ENCODE data around the gene SUPT16H.
A peak's percentile ranks its signal among the peaks of the same experiment; 100 is the strongest.
"Not testable (repeated sequence)": the region's sequence is repeated elsewhere in the genome, so short reads cannot be mapped to it uniquely, and the experiment has no call there.

Gene SUPT16H

GRCh38 chr14:21367582-21368144, 16.2 kb downstream of the SUPT16H start:
- DNase-seq (ENCODE audit: low read depth in 2 of 2): no peak

DNA sequence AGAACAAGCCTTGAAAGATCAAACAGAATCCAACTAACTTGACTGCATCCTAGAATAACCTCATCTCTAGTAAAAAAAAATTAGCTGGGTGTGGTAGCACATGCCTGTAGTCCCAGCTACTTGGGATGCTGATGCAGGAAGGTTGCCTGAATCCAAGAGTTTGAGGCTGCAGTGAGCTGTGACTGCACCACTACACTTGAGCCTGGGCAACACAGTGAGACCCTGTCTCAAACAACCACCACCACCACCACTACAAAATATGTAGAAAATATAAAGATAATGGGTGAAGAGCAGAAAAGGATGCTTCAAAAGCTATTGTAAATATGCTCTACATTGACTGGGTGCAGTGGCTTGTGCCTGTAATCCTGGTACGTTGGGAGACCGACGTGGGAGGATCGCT, 27.3 kb downstream of the SUPT16H start:
- no peak for DNase-seq (ENCODE audit: low read depth in 2 of 2)

DNA sequence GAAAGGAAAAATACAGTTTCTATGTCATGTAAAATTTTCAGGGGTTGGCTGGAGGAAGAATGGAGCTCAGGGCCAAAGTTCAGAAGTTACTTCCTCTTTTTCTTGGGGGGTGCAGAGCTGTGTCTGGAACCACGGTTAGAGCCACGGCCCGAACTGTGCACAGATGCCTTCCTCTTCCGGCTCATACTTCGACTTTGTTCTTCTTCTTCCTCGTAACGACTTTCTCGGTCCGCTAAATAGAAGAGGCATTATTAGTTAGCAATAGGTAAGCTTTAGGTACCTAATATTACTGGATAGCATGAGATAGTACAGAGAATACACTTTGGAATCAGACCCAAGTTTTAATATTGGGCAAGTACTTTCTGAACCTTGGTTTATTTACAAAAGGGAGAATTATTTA, 31.2 kb downstream of the SUPT16H start:
- no peak for DNase-seq (ENCODE audit: low read depth in 2 of 2)

GRCh38 chr14:21350539-21350938, 33.3 kb downstream of the SUPT16H start:
- no peak for DNase-seq (ENCODE audit: low read depth in 2 of 2)

DNA sequence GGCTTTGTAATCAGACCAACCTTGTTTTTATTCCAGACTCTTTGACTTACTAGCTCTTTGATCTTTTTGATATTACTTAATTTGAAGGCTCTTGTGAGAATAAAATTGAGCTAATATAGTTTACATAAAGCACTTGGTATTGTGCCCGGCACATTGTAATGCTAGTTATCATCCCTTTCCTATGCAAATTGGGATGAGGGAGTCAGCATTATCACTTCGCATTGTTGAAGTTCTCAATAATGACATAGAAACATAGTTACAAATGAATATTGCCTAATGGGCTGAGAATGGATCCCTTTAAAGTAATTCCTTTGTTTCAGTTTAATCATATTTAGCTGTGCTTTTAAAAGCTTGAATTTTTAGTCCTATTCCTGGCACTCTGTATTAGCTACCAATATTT, 36.6 kb downstream of the SUPT16H start:
- DNase-seq (ENCODE audit: low read depth in 2 of 2): no peak

- DNase-seq (ENCODE audit: low read depth in 2 of 2): no peak
These were observed 37.2 kb downstream of the SUPT16H start for GRCh38 chr14:21346532-21347135.

DNA sequence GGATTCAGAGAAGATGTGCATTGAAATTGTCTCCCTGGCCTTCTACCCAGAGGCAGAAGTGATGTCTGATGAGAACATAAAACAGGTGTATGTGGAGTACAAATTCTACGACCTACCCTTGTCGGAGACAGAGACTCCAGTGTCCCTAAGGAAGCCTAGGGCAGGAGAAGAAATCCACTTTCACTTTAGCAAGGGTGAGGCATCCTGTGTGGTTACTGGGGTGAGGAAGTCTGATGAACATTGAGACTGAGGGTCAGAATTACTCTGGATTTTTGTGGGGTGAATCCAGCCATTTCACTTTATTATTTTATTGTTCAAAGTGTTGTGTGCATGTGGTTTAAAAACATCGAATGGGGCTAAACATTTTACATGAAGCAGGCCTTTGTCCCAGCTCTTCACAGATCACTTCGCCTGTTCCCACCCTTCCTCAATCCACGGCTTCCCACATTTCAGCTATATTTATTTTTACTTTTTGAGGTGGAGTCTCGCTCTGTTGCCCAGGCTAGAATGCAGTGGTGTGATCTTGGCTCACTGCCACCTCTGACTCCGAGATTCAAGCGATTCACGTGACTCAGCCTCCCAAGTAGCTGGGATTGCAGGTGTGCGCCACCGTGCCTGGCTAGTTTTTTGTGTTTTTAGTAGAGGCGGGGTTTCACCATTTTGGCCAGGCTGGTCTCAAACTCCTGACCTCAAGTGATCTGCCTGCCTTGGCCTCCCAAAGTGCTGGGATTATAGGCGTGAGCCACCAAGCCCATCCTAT, 40.6 kb downstream of the SUPT16H start:
- DNase-seq (ENCODE audit: low read depth in 2 of 2): no peak

GRCh38 chr14:21334202-21334906, 49.5 kb downstream of the SUPT16H start:
- DNase-seq (ENCODE audit: low read depth in 2 of 2): no peak

- DNase-seq (ENCODE audit: low read depth in 2 of 2): no peak
These were observed 50.9 kb downstream of the SUPT16H start for GRCh38 chr14:21332950-21333349.

- DNase-seq (ENCODE audit: low read depth in 2 of 2): no peak
These were observed 56.8 kb downstream of the SUPT16H start for GRCh38 chr14:21326972-21327371.

GRCh38 chr14:21322716-21323115, 61.1 kb downstream of the SUPT16H start:
- DNase-seq (ENCODE audit: low read depth in 2 of 2): no peak

DNA sequence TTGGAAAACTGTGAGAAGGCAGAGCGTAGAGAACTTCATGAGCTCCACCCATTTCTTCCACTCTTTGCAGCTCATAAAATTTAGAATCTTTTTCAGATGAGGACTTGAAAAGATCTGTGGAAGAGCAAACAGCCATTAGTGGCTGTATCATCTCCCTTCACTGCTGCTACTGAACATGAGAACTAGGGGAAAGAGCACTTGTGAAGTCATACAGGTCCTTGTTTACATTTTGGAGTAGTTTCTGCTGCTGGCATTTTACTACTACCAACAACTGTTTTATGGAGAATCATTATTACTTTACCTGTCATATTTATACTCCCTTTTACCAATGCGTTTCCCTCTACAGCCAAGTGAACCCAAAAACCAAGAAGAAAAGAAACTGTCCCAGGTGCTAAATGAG, 62.9 kb downstream of the SUPT16H start:
- DNase-seq (ENCODE audit: low read depth in 2 of 2): no peak

GRCh38 chr14:21317398-21317797, 66.4 kb downstream of the SUPT16H start:
- DNase-seq (ENCODE audit: low read depth in 2 of 2): no peak

GRCh38 chr14:21313512-21313911, 70.3 kb downstream of the SUPT16H start:
- no peak for DNase-seq (ENCODE audit: low read depth in 2 of 2)

DNA sequence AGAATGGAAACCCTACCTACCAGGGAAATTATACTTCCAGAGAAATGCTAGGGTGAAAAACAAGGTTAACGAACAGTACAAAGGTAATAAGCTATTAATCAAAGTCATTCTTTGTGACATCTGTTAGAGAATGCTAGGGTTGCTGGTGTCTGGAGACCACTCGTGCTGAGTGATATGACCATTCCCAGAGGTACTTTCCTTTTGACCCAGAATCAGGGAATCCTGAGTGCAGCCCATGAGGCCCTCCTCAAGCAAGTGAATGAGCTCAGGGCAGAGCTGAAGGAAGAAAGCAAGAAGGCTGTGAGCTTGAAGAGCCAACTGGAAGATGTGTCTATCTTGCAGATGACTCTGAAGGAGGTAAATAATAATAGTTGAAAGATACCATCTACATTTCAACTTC, 72.2 kb downstream of the SUPT16H start:
- no peak for DNase-seq (ENCODE audit: low read depth in 2 of 2)

- DNase-seq (ENCODE audit: low read depth in 2 of 2): no peak
These were observed 73.9 kb downstream of the SUPT16H start for GRCh38 chr14:21309956-21310355.

- no peak for DNase-seq (ENCODE audit: low read depth in 2 of 2)
These were observed 74.6 kb downstream of the SUPT16H start for GRCh38 chr14:21309238-21309636.

DNA sequence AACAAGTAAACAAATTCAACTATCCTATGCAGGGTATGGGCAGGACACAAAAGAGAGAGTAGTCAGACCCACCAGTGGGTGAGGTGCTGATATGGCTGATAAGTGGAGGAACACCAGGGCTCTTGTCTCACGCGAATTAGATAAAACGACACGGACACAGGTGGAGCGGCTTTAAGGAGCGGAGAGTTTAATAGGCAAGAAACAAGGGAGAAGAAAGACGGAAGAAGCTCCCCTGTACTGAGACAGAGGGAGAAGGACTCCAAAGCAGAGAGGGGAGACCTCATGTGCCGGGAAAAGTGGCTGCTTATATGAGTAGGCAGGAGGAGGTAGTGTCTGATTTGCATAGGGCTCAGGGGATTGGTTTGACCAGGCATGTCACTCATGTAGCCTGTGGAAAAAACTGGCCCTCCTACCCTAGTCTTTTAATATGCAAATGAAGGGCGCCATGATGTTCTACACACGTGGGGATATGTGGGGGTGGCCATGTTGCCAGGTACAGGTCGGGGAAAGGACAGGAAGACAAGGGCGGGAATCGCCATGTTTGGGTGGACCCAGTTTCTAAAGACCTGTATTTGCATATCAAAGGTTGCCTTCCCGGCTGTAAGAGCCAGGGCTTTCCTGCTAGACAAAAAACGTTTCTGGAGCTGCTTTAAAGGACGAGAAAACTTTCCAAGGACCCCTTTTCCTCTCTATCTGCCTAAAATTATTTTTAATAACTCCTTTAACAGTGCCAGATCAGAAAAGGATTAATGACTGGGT, 75.2 kb downstream of the SUPT16H start:
- peak; percentile 76 to 79 for DNase-seq (ENCODE audit: low read depth in 2 of 2)

DNA sequence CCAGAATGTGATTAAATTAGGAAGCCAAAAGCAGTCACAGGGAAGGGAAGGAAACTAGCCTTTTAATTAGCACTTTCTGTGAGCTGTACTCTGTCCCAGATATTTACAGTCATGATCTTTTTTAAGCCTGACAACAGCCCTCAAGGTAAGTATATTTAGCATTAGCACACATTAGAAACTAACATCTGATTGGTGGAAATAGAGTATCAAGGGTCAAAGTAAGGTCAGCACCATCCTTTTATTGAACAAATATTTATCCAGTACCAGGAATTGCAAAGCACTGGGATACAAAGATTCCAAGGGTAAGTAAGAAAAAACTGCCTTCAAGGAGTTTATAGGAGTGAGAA, 75.7 kb downstream of the SUPT16H start:
- DNase-seq (ENCODE audit: low read depth in 2 of 2): no peak

DNA sequence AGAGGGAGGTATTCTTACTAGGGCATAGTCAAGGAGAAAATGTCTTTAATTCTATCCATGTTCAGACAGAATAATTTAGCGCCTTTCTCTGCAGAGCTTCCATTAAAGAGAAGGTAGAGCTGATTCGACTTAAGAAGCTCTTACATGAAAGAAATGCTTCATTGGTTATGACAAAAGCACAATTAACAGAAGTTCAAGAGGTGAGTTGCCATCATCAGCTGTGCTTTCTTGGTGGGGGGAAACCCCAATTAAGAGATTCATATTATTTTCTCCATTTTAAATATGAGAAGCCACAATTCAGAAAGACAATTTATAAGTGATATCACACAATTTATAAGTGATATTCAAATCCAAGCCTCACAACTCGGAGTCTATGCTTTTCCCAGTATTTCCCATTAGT, 76.2 kb downstream of the SUPT16H start:
- DNase-seq (ENCODE audit: low read depth in 2 of 2): no peak

- not testable (repeated sequence) for DNase-seq (ENCODE audit: low read depth in 2 of 2)
These were observed 81.0 kb downstream of the SUPT16H start for GRCh38 chr14:21302836-21303140.
